Measurements from ENCODE around the gene KRR1.
A peak's percentile ranks its signal among the peaks of the same experiment; 100 is the strongest.
"Not testable (repeated sequence)": the region's sequence is repeated elsewhere in the genome, so short reads cannot be mapped to it uniquely, and the experiment has no call there.

Gene KRR1

GRCh38 chr12:75505706-75506312 is 5.6 kb downstream of the KRR1 start:
- TF ChIP-seq Cebpa-rat (IDR thresholded peaks at IDR 0.05) = no peak

GRCh38 chr12:75503866-75504265 is 7.5 kb downstream of the KRR1 start:
- TF ChIP-seq Cebpa-rat (IDR thresholded peaks at IDR 0.05) = no peak
- Histone ChIP-seq H3K4me1 (peaks cover 0 to 23% (median 8%) of the 10 kb centered on the region in 10 experiments; a peak in 11 of 20 replicates), H3K4me2 (no peak overlapping the region), H3K36me3 (peaks cover 60 to 98% (median 82%) of the 10 kb centered on the region in 11 experiments), H3K9me3 (replicated peaks in 1 of 11) (no peaks in the 10 kb centered on the region), H3K27me3 (no peaks in the 10 kb centered on the region), H3K4me3 (no peak overlapping the region), H3K27ac (no peak overlapping the region), H4K20me1 (peaks cover 4 to 65% (median 29%) of the 10 kb centered on the region in 11 experiments; a peak in 16 of 22 replicates), H3K9ac (no peak overlapping the region)

More at GRCh38 chr12:75505706-75506312, 5.6 kb downstream of the KRR1 start:
- Histone ChIP-seq H3K27me3 (no peaks in the 10 kb centered on the region), H3K9ac (no peak overlapping the region), H3K27ac (no peak overlapping the region), H3K4me2 (no peak overlapping the region), H3K4me3 (no peak overlapping the region), H3K36me3 (peaks cover 46 to 90% (median 68%) of the 10 kb centered on the region in 11 experiments), H4K20me1 (peaks cover 4 to 73% (median 32%) of the 10 kb centered on the region in 11 experiments; a peak in 15 of 22 replicates), H3K9me3 (replicated peaks in 1 of 11) (no peaks in the 10 kb centered on the region), H3K4me1 (peaks cover 17 to 40% (median 25%) of the 10 kb centered on the region in 10 experiments)

- Histone ChIP-seq H3K4me2 (no peak overlapping the region), H3K4me3 (no peak overlapping the region), H3K36me3 (peaks cover 64 to 98% (median 86%) of the 10 kb centered on the region in 11 experiments), H3K9me3 (replicated peaks in 1 of 11) (no peaks in the 10 kb centered on the region), H3K27ac (no peak overlapping the region), H3K4me1 (peaks cover 0 to 19% (median 5%) of the 10 kb centered on the region in 10 experiments; a peak in 9 of 20 replicates), H3K9ac (no peak overlapping the region), H4K20me1 (peaks cover 4 to 66% (median 26%) of the 10 kb centered on the region in 11 experiments; a peak in 15 of 22 replicates), H3K27me3 (no peaks in the 10 kb centered on the region)
- TF ChIP-seq Cebpa-rat (IDR thresholded peaks at IDR 0.05) = no peak
Measured at GRCh38 chr12:75503459-75503858, 8.0 kb downstream of the KRR1 start.

- peaks cover 17 to 100% (median 86%) of the 10 kb centered on the region in 11 experiments for H3K36me3 ChIP-seq
Measured at GRCh38 chr12:75491169-75491568, 20.2 kb downstream of the KRR1 start.

GRCh38 chr12:75489613-75490210 is 21.7 kb downstream of the KRR1 start:
- peaks cover 2 to 98% (median 86%) of the 10 kb centered on the region in 11 experiments; a peak in 19 of 22 replicates for H3K36me3 ChIP-seq
- H3K4me3 ChIP-seq = no peak overlapping the region
- peaks cover 3 to 84% (median 35%) of the 10 kb centered on the region in 10 experiments; a peak in 16 of 20 replicates for H3K4me1 ChIP-seq
- peaks cover 0 to 98% (median 33%) of the 10 kb centered on the region in 11 experiments; a peak in 12 of 22 replicates for H4K20me1 ChIP-seq
- no peak for TF ChIP-seq Cebpa-rat (IDR thresholded peaks at IDR 0.05)
- H3K27ac ChIP-seq = no peak overlapping the region; a peak in 1 of 22 replicates
- no peaks in the 10 kb centered on the region for H3K27me3 ChIP-seq
- no peak overlapping the region for H3K9ac ChIP-seq
- H3K9me3 ChIP-seq (replicated peaks in 1 of 11) = peaks cover 0 to 3% (median 0%) of the 10 kb centered on the region in 11 experiments; a peak in 1 of 22 replicates
- peak overlapping the region in 5 of 11 experiments; percentile 3 to 52 (median 25); a peak in 7 of 22 replicates for H3K4me2 ChIP-seq

More at GRCh38 chr12:75491169-75491568, 20.2 kb downstream of the KRR1 start:
- no peak for TF ChIP-seq Cebpa-rat (IDR thresholded peaks at IDR 0.05)
- Histone ChIP-seq H3K27me3 (no peaks in the 10 kb centered on the region), H3K9me3 (replicated peaks in 1 of 11) (0 out of 22 replicates have a peak, but pooled peaks cover 0 to 3% (median 0%) of the 10 kb centered on the region in 11 experiments), H3K9ac (no peak overlapping the region), H3K4me3 (no peak overlapping the region), H4K20me1 (peaks cover 0 to 99% (median 36%) of the 10 kb centered on the region in 11 experiments; a peak in 12 of 22 replicates), H3K27ac (no peak overlapping the region), H3K4me2 (no peak overlapping the region), H3K4me1 (peaks cover 3 to 75% (median 27%) of the 10 kb centered on the region in 10 experiments; a peak in 16 of 20 replicates)

- Histone ChIP-seq H3K9ac (no peak overlapping the region), H3K4me3 (no peak overlapping the region), H3K27ac (no peak overlapping the region; a peak in 1 of 22 replicates), H3K9me3 (replicated peaks in 1 of 11) (peaks cover 0 to 3% (median 0%) of the 10 kb centered on the region in 11 experiments; a peak in 1 of 22 replicates), H3K4me1 (peaks cover 3 to 84% (median 36%) of the 10 kb centered on the region in 10 experiments; a peak in 17 of 20 replicates), H3K4me2 (peak overlapping the region in 5 of 11 experiments; percentile 3 to 52 (median 25); a peak in 7 of 22 replicates), H3K36me3 (peaks cover 0 to 98% (median 86%) of the 10 kb centered on the region in 11 experiments; a peak in 17 of 22 replicates), H3K27me3 (no peaks in the 10 kb centered on the region), H4K20me1 (peaks cover 0 to 98% (median 28%) of the 10 kb centered on the region in 11 experiments; a peak in 12 of 22 replicates)
- TF ChIP-seq Cebpa-rat (IDR thresholded peaks at IDR 0.05) = no peak
Measured at GRCh38 chr12:75489187-75489586, 22.2 kb downstream of the KRR1 start.

GRCh38 chr12:75488553-75488952 is 22.9 kb downstream of the KRR1 start:
- Histone ChIP-seq H3K9me3 (replicated peaks in 1 of 11) (peaks cover 0 to 3% (median 0%) of the 10 kb centered on the region in 11 experiments; a peak in 2 of 22 replicates), H3K27me3 (no peaks in the 10 kb centered on the region), H3K9ac (no peak overlapping the region), H4K20me1 (peaks cover 0 to 98% (median 27%) of the 10 kb centered on the region in 11 experiments; a peak in 12 of 22 replicates), H3K4me2 (peak overlapping the region in 4 of 11 experiments; percentile 19 to 52 (median 38); a peak in 2 of 22 replicates), H3K36me3 (peaks cover 0 to 98% (median 80%) of the 10 kb centered on the region in 11 experiments; a peak in 15 of 22 replicates), H3K4me3 (no peak overlapping the region), H3K27ac (no peak overlapping the region), H3K4me1 (peaks cover 3 to 84% (median 41%) of the 10 kb centered on the region in 10 experiments; a peak in 17 of 20 replicates)
- TF ChIP-seq Cebpa-rat (IDR thresholded peaks at IDR 0.05) = no peak

- TF ChIP-seq Cebpa-rat (IDR thresholded peaks at IDR 0.05) = no peak
- peaks cover 0 to 98% (median 67%) of the 10 kb centered on the region in 11 experiments; a peak in 14 of 22 replicates for H3K36me3 ChIP-seq
Measured at GRCh38 chr12:75487308-75487707, 24.1 kb downstream of the KRR1 start.

GRCh38 chr12:75484450-75484849 is 27.0 kb downstream of the KRR1 start:
- H4K20me1 ChIP-seq = peaks cover 0 to 61% (median 10%) of the 10 kb centered on the region in 11 experiments; a peak in 12 of 22 replicates
- not testable (repeated sequence) for H3K27me3 ChIP-seq; H3K9me3 ChIP-seq (replicated peaks in 1 of 11)
- H3K9ac ChIP-seq = peak overlapping the region in 5 of 11 experiments; percentile 81 to 93 (median 89); a peak in 7 of 22 replicates
- peaks cover 0 to 76% (median 39%) of the 10 kb centered on the region in 11 experiments; a peak in 14 of 22 replicates for H3K36me3 ChIP-seq
- H3K4me3 ChIP-seq = peak overlapping the region in 7 of 10 experiments; percentile 56 to 85 (median 75); a peak in 11 of 20 replicates
- peak overlapping the region in 7 of 11 experiments; percentile 81 to 96 (median 93); a peak in 14 of 22 replicates for H3K4me2 ChIP-seq
- H3K4me1 ChIP-seq = peaks cover 36 to 87% (median 50%) of the 10 kb centered on the region in 10 experiments
- H3K27ac ChIP-seq = peak overlapping the region in 3 of 11 experiments; percentile 35 to 92 (median 79); a peak in 2 of 22 replicates

More at GRCh38 chr12:75487308-75487707, 24.1 kb downstream of the KRR1 start:
- Histone ChIP-seq H4K20me1 (peaks cover 0 to 89% (median 20%) of the 10 kb centered on the region in 11 experiments; a peak in 12 of 22 replicates), H3K27me3 (no peaks in the 10 kb centered on the region), H3K4me3 (no peak overlapping the region), H3K9me3 (replicated peaks in 1 of 11) (peaks cover 0 to 9% (median 0%) of the 10 kb centered on the region in 11 experiments; a peak in 4 of 22 replicates), H3K4me2 (peak overlapping the region in 5 of 11 experiments; percentile 12 to 70 (median 50); a peak in 10 of 22 replicates), H3K9ac (0 out of 22 replicates have a peak overlapping the region, but pooled peaks of 1 of the 11 experiments have one; percentile 8), H3K27ac (peak overlapping the region in 1 of 11 experiments; percentile 1; a peak in 2 of 22 replicates), H3K4me1 (peaks cover 11 to 77% (median 40%) of the 10 kb centered on the region in 10 experiments)

All from BLaER1 treated with 17β-estradiol and CSF1 and Interleukin-3, amounts not matched to agents 10 nM and 100 nM (cell line).